Measurements from ENCODE around the gene MUC5B. TPM values are rescaled to one million over a fixed set of nuclear protein-coding genes. Genes with fewer than 3 reads are reported as not detected.

MUC5B gene
- total and polyA plus RNA-seq, 2 donors (not counting 1 experiment from before 2014, with no cell fraction given) = not detected

DNA sequence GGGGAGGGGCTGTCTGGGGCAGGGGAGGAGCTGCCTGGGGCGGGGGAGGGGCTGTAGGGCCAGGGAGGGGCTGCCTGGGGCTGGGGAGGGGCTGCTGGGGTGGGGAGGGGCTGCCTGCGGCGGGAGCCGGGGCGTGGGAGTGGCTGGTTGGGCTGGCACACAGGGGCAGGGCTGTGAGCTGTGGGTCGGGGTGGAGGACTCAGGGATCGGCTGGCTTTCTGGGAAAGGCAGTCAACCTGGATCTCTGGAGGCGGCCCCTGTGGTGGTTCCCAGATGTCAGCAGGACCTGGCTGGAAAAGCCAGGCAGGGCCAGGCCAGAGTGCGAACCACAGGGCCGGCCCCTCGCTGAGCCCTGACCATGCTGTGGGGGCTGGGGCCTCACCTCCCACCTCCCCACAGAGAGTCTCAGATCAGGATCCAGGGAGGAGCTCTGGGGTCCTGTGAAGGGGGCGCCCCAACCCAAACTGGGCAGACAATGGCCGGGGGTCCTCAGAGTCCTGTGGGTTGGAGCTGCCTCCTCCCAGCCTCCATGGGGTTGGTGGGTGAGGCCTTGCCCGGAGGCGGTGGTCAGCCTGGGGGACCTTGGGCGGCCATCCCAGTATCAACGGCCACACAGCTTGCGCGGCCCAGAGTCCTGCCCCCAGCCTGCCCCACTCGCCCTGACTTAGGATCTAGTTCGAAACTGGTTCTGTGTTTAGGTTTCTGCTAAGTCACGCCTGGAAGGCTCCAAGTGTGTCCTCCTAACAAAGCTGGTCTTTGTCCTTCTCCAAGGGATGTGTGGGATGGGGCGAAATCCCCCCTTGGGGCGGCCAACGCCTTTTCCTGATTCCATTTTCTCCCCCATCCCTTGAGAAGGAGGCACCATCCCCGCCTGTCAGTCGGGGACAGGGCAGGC is 1.9 kb downstream of the MUC5B start:
- TF ChIP-seq EZH2 (IDR thresholded peaks at IDR 0.05; ENCODE audit: borderline replicate concordance, insufficient read depth, low read depth, low read length, poor library complexity, severe bottlenecking) (no peak), CTCF (IDR thresholded peaks at IDR 0.05) (no peak)
- intact Hi-C loops (cut with micrococcal nuclease) = no loop called here
- H3K27me3 ChIP-seq (replicated peaks in 1 of 4; ENCODE audit: control extremely low read depth in 1 of 4, control insufficient read depth in 3 of 4, insufficient read depth in 4 of 4, low read length in 3 of 4) = peaks cover 0 to 2% (median 0%) of the 10 kb centered on the region in 4 experiments
- no peak overlapping the region for H2AFZ ChIP-seq (ENCODE audit: insufficient read depth, low read depth, low read length, poor library complexity, severe bottlenecking)
- H3K4me1 ChIP-seq (ENCODE audit: control insufficient read depth in 2 of 2, insufficient read depth in 2 of 2, low read length in 2 of 2) = no peaks in the 10 kb centered on the region
- CTCF ChIA-PET = no interaction called here
- no peaks in the 10 kb centered on the region for H3K36me3 ChIP-seq (replicated peaks in 1 of 2; ENCODE audit: control extremely low read depth in 1 of 2, control insufficient read depth in 1 of 2, extremely low read depth in 1 of 2, insufficient read depth in 2 of 2, low read length in 1 of 2)
- no peak for ATAC-seq (ENCODE audit: low read depth)
- no peak overlapping the region for H3K4me2 ChIP-seq (replicated peaks; ENCODE audit: low read depth, low read length, poor library complexity, severe bottlenecking)
- H3K79me2 ChIP-seq (ENCODE audit: control insufficient read depth, insufficient read depth, low read length) = no peaks in the 10 kb centered on the region
- H3K9me3 ChIP-seq (ENCODE audit: control extremely low read depth in 1 of 3, control insufficient read depth in 2 of 3, insufficient read depth in 1 of 3, low read length in 2 of 3) = no peaks in the 10 kb centered on the region
- no peak overlapping the region for H3K4me3 ChIP-seq (ENCODE audit: control extremely low read depth in 1 of 5, extremely low read depth in 1 of 5, insufficient read depth in 1 of 5, low read depth in 2 of 5, low read length in 4 of 5)
- POLR2A ChIA-PET = no interaction called here
- no peak for DNase-seq
- Mint-ChIP-seq H3K27me3 (peaks cover 8% of the 10 kb centered on the region), H3K27ac (no peak overlapping the region), H3K9me3 (ENCODE audit: insufficient read depth) (no peaks in the 10 kb centered on the region), H3K4me1 (no peaks in the 10 kb centered on the region), H3K4me3 (no peak overlapping the region)
- H3K27ac ChIP-seq (ENCODE audit: low read length in 2 of 2) = no peak overlapping the region
- H3K9ac ChIP-seq (ENCODE audit: low read length) = no peak overlapping the region
- 79% methylated on average over 25 of the region's 27 CpGs for WGBS (ENCODE audit: insufficient coverage)
- no peaks in the 10 kb centered on the region for H4K20me1 ChIP-seq (ENCODE audit: control insufficient read depth, insufficient read depth, low read length, poor library complexity, severe bottlenecking)

Data from B cell (primary cell).